Measurements from ENCODE around the gene SGK1. TPM values are rescaled to one million over a fixed set of nuclear protein-coding genes. Genes with fewer than 3 reads are reported as not detected.

Gene SGK1
- total RNA-seq, 4 donors from 2014 or later = 46.2 to 1,239 (median 876) TPM

DNA sequence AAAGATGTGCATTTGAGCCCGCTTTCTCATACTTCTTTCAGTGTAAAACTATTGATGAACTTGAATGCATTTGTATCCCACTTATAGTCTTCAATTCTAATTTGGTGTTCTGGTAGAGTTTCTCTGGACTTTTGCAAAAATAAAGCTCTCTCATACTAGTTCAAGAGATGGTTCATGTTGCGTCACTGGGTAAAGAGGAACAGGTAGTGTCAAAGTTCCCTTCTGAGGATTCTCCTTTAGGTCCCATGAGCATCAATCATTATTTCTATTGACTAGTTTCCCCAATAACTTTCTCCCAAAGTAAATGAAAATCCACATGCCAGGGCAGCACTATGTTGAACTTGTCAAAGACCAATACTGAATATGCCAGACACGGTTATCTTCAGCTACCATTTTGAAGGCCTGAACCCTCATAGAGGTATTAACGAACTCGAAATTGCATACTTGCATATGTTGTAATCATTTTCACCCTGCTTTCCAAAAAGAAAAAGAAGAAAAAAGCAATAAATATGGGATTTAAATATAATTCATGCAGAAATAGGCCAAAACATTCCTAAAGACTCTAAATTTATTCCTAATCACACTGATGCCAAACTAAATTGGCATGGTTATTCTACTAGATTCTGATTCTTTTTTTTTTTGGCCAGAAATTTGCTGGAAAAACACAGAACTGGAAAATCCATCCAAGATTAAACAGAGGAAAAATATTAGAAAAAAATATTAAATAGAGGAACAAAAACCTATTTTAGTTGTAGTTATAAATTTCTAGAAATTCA lies 84.5 kb downstream of the SGK1 start:
- intact Hi-C loops (cut with DNase I; ENCODE audit: low total_unique reads) (no loop called here), in situ Hi-C loops (cut with MboI; ENCODE audit: low pct_ligation_motif_present in 1 of 4, low pct_unique_long_range_greater_than_20kb in 1 of 4, low sequenced_read_pairs in 3 of 4) (no loop called here)

DNA sequence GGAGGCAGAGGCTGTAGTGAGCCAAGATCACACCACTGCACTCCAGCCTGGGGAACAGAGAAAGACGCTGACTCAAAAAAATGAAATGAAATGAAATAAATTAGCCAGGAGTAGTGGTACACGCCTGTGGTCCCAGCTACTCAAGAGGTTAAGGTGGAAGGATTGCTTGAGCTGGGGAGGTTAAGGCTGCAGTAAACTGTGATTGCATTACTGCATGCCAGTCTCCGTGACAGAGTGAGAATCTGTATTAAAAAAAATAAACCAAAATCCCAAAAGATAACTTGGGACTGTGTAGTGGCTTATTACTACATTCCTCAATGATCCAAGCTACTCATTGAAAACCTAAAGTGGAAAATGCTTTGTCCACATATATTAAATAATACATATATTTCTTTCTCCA lies 87.0 kb downstream of the SGK1 start:
- in situ Hi-C loops (cut with MboI; ENCODE audit: low pct_ligation_motif_present in 1 of 4, low pct_unique_long_range_greater_than_20kb in 1 of 4, low sequenced_read_pairs in 3 of 4) = no loop called here
- WGBS, 2 donors (ENCODE audit: low coverage in 1 of 2) = 87% methylated on average over 3 of the region's 3 CpGs; no CpG with 5 or more reads in 1 of the 2 donors
- Histone ChIP-seq H3K27ac (no peak overlapping the region), H3K4me3 (no peak overlapping the region), H3K9me3 (no peaks in the 10 kb centered on the region), H3K4me1 (no peaks in the 10 kb centered on the region), H3K27me3 (no peaks in the 10 kb centered on the region), H3K36me3 (no peaks in the 10 kb centered on the region)
- intact Hi-C loops (cut with DNase I; ENCODE audit: low total_unique reads) = no loop called here
- DNase-seq = no peak
- TF ChIP-seq POLR2A (IDR thresholded peaks at IDR 0.05) = no peak
- TF ChIP-seq, protein P1, sequence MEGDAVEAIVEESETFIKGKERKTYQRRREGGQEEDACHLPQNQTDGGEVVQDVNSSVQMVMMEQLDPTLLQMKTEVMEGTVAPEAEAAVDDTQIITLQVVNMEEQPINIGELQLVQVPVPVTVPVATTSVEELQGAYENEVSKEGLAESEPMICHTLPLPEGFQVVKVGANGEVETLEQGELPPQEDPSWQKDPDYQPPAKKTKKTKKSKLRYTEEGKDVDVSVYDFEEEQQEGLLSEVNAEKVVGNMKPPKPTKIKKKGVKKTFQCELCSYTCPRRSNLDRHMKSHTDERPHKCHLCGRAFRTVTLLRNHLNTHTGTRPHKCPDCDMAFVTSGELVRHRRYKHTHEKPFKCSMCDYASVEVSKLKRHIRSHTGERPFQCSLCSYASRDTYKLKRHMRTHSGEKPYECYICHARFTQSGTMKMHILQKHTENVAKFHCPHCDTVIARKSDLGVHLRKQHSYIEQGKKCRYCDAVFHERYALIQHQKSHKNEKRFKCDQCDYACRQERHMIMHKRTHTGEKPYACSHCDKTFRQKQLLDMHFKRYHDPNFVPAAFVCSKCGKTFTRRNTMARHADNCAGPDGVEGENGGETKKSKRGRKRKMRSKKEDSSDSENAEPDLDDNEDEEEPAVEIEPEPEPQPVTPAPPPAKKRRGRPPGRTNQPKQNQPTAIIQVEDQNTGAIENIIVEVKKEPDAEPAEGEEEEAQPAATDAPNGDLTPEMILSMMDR (IDR thresholded peaks at IDR 0.05) = no peak
- no peak for TF ChIP-seq POLR2AphosphoS5 (IDR thresholded peaks at IDR 0.05)
- TF ChIP-seq EP300 (IDR thresholded peaks at IDR 0.05; ENCODE audit: low read depth) = no peak

More for the DNA sequence above, 84.5 kb downstream of the SGK1 start:
- WGBS, 2 donors (ENCODE audit: low coverage in 1 of 2) = 58 to 73% methylated on average over 5 of the region's 5 CpGs
- DNase-seq = no peak
- H3K4me3 ChIP-seq = no peak overlapping the region
- TF ChIP-seq POLR2A (IDR thresholded peaks at IDR 0.05) (no peak), POLR2AphosphoS5 (IDR thresholded peaks at IDR 0.05) (no peak), EP300 (IDR thresholded peaks at IDR 0.05; ENCODE audit: low read depth) (no peak)
- TF ChIP-seq, protein P1 (IDR thresholded peaks at IDR 0.05) = no peak
- no peaks in the 10 kb centered on the region for H3K9me3 ChIP-seq
- H3K27ac ChIP-seq = no peak overlapping the region
- no peaks in the 10 kb centered on the region for H3K4me1 ChIP-seq
- H3K36me3 ChIP-seq = no peaks in the 10 kb centered on the region
- H3K27me3 ChIP-seq = no peaks in the 10 kb centered on the region

DNA sequence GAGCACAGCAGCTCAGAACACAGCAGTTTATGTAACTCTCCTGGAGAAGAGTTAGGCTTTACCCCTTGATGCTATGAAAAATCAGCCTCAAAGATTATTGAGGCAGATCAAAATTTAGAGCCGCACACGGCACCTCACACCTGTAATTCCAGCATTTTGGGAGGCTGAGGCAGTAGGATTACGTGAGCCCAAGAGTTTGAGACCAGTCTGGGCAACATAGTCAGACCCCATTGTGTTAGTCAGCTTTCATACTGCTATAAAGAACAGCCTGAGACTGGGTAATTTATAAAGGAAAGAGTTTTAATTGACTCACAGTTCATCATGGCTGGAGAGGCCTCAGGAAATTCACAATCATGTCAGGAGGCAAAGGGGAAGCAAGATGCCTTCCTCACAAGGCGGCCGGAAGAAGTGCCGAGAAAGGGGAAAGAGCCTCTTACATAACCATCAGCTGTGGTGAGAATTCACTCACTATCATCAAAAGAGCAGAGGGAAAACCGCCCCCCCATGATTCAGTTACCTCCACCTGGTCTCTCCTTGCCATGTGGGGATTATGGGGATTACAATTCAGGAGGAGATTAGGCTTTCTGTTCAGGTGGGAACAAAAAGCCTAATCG lies 87.7 kb downstream of the SGK1 start:
- Histone ChIP-seq H3K9me3 (no peaks in the 10 kb centered on the region), H3K36me3 (no peaks in the 10 kb centered on the region), H3K27ac (no peak overlapping the region), H3K4me3 (no peak overlapping the region), H3K4me1 (no peaks in the 10 kb centered on the region), H3K27me3 (no peaks in the 10 kb centered on the region)
- WGBS, 2 donors (ENCODE audit: low coverage in 1 of 2) = 85 to 87% methylated on average over 5 to 8 of the region's 8 CpGs
- in situ Hi-C loops (cut with MboI; ENCODE audit: low pct_ligation_motif_present in 1 of 4, low pct_unique_long_range_greater_than_20kb in 1 of 4, low sequenced_read_pairs in 3 of 4) = no loop called here
- TF ChIP-seq POLR2A (IDR thresholded peaks at IDR 0.05) (no peak), POLR2AphosphoS5 (IDR thresholded peaks at IDR 0.05) (no peak), EP300 (IDR thresholded peaks at IDR 0.05; ENCODE audit: low read depth) (no peak)
- TF ChIP-seq, protein P1 (IDR thresholded peaks at IDR 0.05) = no peak
- DNase-seq = no peak
- intact Hi-C loops (cut with DNase I; ENCODE audit: low total_unique reads) = no loop called here

DNA sequence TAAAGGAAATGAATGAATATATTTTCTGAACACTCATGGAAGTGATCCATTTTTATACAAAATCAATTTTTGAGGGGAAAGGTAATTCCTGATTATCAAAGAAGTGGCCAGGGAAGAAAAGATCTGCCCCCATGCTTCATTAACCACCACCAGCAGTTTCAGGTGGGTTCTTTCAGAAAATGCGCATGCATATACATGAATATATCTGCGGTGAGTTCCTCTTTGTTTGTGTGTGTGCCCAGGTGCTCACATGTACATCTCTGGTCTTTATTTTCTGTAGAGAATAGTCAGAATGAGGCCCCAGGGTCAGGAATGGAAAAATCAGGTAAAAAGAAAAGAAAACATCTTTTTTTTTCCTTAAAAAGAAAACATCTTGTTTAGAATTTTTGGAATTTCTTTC lies 88.4 kb downstream of the SGK1 start:
- Histone ChIP-seq H3K36me3 (no peaks in the 10 kb centered on the region), H3K4me1 (no peaks in the 10 kb centered on the region), H3K9me3 (no peaks in the 10 kb centered on the region), H3K27me3 (no peaks in the 10 kb centered on the region), H3K4me3 (no peak overlapping the region), H3K27ac (no peak overlapping the region)
- no peak for TF ChIP-seq POLR2AphosphoS5 (IDR thresholded peaks at IDR 0.05)
- TF ChIP-seq, protein P1 (IDR thresholded peaks at IDR 0.05) = no peak
- no peak for TF ChIP-seq EP300 (IDR thresholded peaks at IDR 0.05; ENCODE audit: low read depth)
- no peak for TF ChIP-seq POLR2A (IDR thresholded peaks at IDR 0.05)
- intact Hi-C loops (cut with DNase I; ENCODE audit: low total_unique reads) = no loop called here
- no peak for DNase-seq
- in situ Hi-C loops (cut with MboI; ENCODE audit: low pct_ligation_motif_present in 1 of 4, low pct_unique_long_range_greater_than_20kb in 1 of 4, low sequenced_read_pairs in 3 of 4) = no loop called here
- WGBS, 2 donors (ENCODE audit: low coverage in 1 of 2) = 83 to 86% methylated on average over 2 of the region's 2 CpGs
